Measurements from ENCODE around the gene SOCS6. TPM values are rescaled to one million over a fixed set of nuclear protein-coding genes. Genes with fewer than 3 reads are reported as not detected.

Gene SOCS6
- total RNA-seq, 3 donors from 2014 or later (not counting 1 experiment from before 2014, with no cell fraction given) = 2.5 to 8.1 (median 4.7) TPM

GRCh38 chr18:70362258-70362657 is 73.4 kb downstream of the SOCS6 start:
- H3K4me1 ChIP-seq (ENCODE audit: control insufficient read depth, insufficient read depth, low read length) = no peaks in the 10 kb centered on the region
- no peak for DNase-seq
- H3K4me3 Mint-ChIP-seq = no peak overlapping the region
- no peaks in the 10 kb centered on the region for H3K36me3 ChIP-seq (ENCODE audit: control insufficient read depth, insufficient read depth, low read length)
- no peak overlapping the region for H3K4me3 ChIP-seq (ENCODE audit: low read length)
- no peak overlapping the region for H3K27ac Mint-ChIP-seq
- H3K36me3 Mint-ChIP-seq = no peaks in the 10 kb centered on the region
- intact Hi-C loops (cut with micrococcal nuclease) = no loop called here
- no peaks in the 10 kb centered on the region for H3K27me3 ChIP-seq (ENCODE audit: control insufficient read depth, insufficient read depth, low read length)
- no peaks in the 10 kb centered on the region for H3K9me3 ChIP-seq (ENCODE audit: control insufficient read depth, insufficient read depth, low read length)
- no peak for ATAC-seq
- 96% methylated on average over 4 of the region's 4 CpGs for WGBS (ENCODE audit: insufficient coverage)
- no peak for TF ChIP-seq CTCF (IDR thresholded peaks at IDR 0.05)
- no peaks in the 10 kb centered on the region for H3K4me1 Mint-ChIP-seq
- H3K27me3 Mint-ChIP-seq (ENCODE audit: low read depth in 2 of 2) = peaks cover 4 to 7% of the 10 kb centered on the region in 2 donors
- no peaks in the 10 kb centered on the region for H3K9me3 Mint-ChIP-seq
- H3K27ac ChIP-seq (ENCODE audit: low read length) = no peak overlapping the region

GRCh38 chr18:70363861-70364260 is 75.0 kb downstream of the SOCS6 start:
- H3K4me3 Mint-ChIP-seq = no peak overlapping the region
- WGBS (ENCODE audit: insufficient coverage) = 73% methylated on average over 1 of the region's 2 CpGs
- no peak overlapping the region for H3K4me3 ChIP-seq (ENCODE audit: low read length)
- TF ChIP-seq CTCF (IDR thresholded peaks at IDR 0.05) = no peak
- no peaks in the 10 kb centered on the region for H3K9me3 ChIP-seq (ENCODE audit: control insufficient read depth, insufficient read depth, low read length)
- intact Hi-C loops (cut with micrococcal nuclease) = no loop called here
- no peak for DNase-seq
- H3K27ac Mint-ChIP-seq = no peak overlapping the region
- H3K4me1 ChIP-seq (ENCODE audit: control insufficient read depth, insufficient read depth, low read length) = no peaks in the 10 kb centered on the region
- H3K27ac ChIP-seq (ENCODE audit: low read length) = no peak overlapping the region
- H3K27me3 Mint-ChIP-seq (ENCODE audit: low read depth in 2 of 2) = peaks cover 7% of the 10 kb centered on the region in 2 donors
- H3K27me3 ChIP-seq (ENCODE audit: control insufficient read depth, insufficient read depth, low read length) = no peaks in the 10 kb centered on the region
- H3K9me3 Mint-ChIP-seq = no peaks in the 10 kb centered on the region
- ATAC-seq = no peak
- H3K36me3 ChIP-seq (ENCODE audit: control insufficient read depth, insufficient read depth, low read length) = no peaks in the 10 kb centered on the region
- no peaks in the 10 kb centered on the region for H3K4me1 Mint-ChIP-seq
- H3K36me3 Mint-ChIP-seq = no peaks in the 10 kb centered on the region

GRCh38 chr18:70365361-70365760 is 76.5 kb downstream of the SOCS6 start:
- Histone ChIP-seq H3K4me3 (ENCODE audit: low read length) (no peak overlapping the region), H3K4me1 (ENCODE audit: control insufficient read depth, insufficient read depth, low read length) (no peaks in the 10 kb centered on the region), H3K27me3 (ENCODE audit: control insufficient read depth, insufficient read depth, low read length) (no peaks in the 10 kb centered on the region), H3K36me3 (ENCODE audit: control insufficient read depth, insufficient read depth, low read length) (no peaks in the 10 kb centered on the region), H3K9me3 (ENCODE audit: control insufficient read depth, insufficient read depth, low read length) (no peaks in the 10 kb centered on the region), H3K27ac (ENCODE audit: low read length) (no peak overlapping the region)
- Mint-ChIP-seq H3K9me3 (no peaks in the 10 kb centered on the region), H3K27ac (no peak overlapping the region), H3K36me3 (no peaks in the 10 kb centered on the region), H3K4me3 (no peak overlapping the region), H3K4me1 (no peaks in the 10 kb centered on the region), H3K27me3 (ENCODE audit: low read depth in 2 of 2) (peaks cover 7% of the 10 kb centered on the region in 2 donors)
- ATAC-seq = no peak
- no peak for TF ChIP-seq CTCF (IDR thresholded peaks at IDR 0.05)
- DNase-seq = no peak
- intact Hi-C loops (cut with micrococcal nuclease) = no loop called here
- 85% methylated on average over 1 of the region's 3 CpGs for WGBS (ENCODE audit: insufficient coverage)

GRCh38 chr18:70366174-70366573 is 77.3 kb downstream of the SOCS6 start:
- H3K36me3 Mint-ChIP-seq = no peaks in the 10 kb centered on the region
- no peaks in the 10 kb centered on the region for H3K9me3 ChIP-seq (ENCODE audit: control insufficient read depth, insufficient read depth, low read length)
- no peaks in the 10 kb centered on the region for H3K9me3 Mint-ChIP-seq
- intact Hi-C loops (cut with micrococcal nuclease) = no loop called here
- peaks cover 7 to 11% of the 10 kb centered on the region in 2 donors for H3K27me3 Mint-ChIP-seq (ENCODE audit: low read depth in 2 of 2)
- H3K27ac ChIP-seq (ENCODE audit: low read length) = no peak overlapping the region
- DNase-seq (no peak), ATAC-seq (no peak)
- no peak overlapping the region for H3K4me3 ChIP-seq (ENCODE audit: low read length)
- H3K27ac Mint-ChIP-seq = no peak overlapping the region
- no peaks in the 10 kb centered on the region for H3K4me1 ChIP-seq (ENCODE audit: control insufficient read depth, insufficient read depth, low read length)
- no peaks in the 10 kb centered on the region for H3K27me3 ChIP-seq (ENCODE audit: control insufficient read depth, insufficient read depth, low read length)
- H3K4me3 Mint-ChIP-seq = no peak overlapping the region
- 73% methylated on average over 2 of the region's 2 CpGs for WGBS (ENCODE audit: insufficient coverage)
- H3K36me3 ChIP-seq (ENCODE audit: control insufficient read depth, insufficient read depth, low read length) = no peaks in the 10 kb centered on the region
- no peak for TF ChIP-seq CTCF (IDR thresholded peaks at IDR 0.05)
- no peaks in the 10 kb centered on the region for H3K4me1 Mint-ChIP-seq

Data from natural killer cell (primary cell).